Osteoblast (primary cell): ENCODE data around the gene ZNF76. TPM values are rescaled to one million over a fixed set of nuclear protein-coding genes. Genes with fewer than 3 reads are reported as not detected.
A peak's percentile ranks its signal among the peaks of the same experiment; 100 is the strongest.

Experiments
- DNase-seq: peaks from one replicate; pipeline ENCODE4 v3.0.0; 2011; ENCODE audit warnings: low spot score, mixed read lengths; ENCODE audit not compliant: insufficient read length; ENCODE audit errors: missing footprints
- H2AFZ ChIP-seq: 2 replicates; pipeline ENCODE4 v1.6.0; 2011; ENCODE audit warnings: mild to moderate bottlenecking, low read length
- H3K27ac ChIP-seq: 2 replicates; pipeline ENCODE4 v1.5.1; 2011; ENCODE audit warnings: mild to moderate bottlenecking, low read depth, low read length, moderate library complexity
- H3K27me3 ChIP-seq: 2 replicates; pipeline ENCODE4 v1.6.0; 2012; ENCODE audit warnings: mild to moderate bottlenecking, control low read depth, inconsistent platforms, low read length, moderate library complexity; ENCODE audit not compliant: insufficient read depth
- H3K36me3 ChIP-seq: 2 replicates; pipeline ENCODE4 v1.5.1; 2011; ENCODE audit warnings: mild to moderate bottlenecking, low read length, control low read depth, moderate library complexity; ENCODE audit not compliant: insufficient read depth
- H3K4me1 ChIP-seq: 2 replicates; pipeline ENCODE4 v1.5.1; 2011; ENCODE audit warnings: mild to moderate bottlenecking, low read length, control low read depth, moderate library complexity; ENCODE audit not compliant: insufficient read depth
- H3K4me2 ChIP-seq: 2 replicates; pipeline ENCODE4 v1.6.0; 2011; ENCODE audit warnings: mild to moderate bottlenecking, low read length; ENCODE audit not compliant: insufficient read depth
- H3K4me3 ChIP-seq: fragments of 200-600 bp; sonication (generic); 3 replicates; pipeline ENCODE4 v1.5.1; 2012; ENCODE audit warnings: mild to moderate bottlenecking, low read length, inconsistent platforms; ENCODE audit not compliant: insufficient read depth
- H3K79me2 ChIP-seq: 2 replicates; pipeline ENCODE4 v1.6.0; 2012; ENCODE audit warnings: mild to moderate bottlenecking, low read length, control low read depth, inconsistent platforms; ENCODE audit not compliant: insufficient read depth
- H3K9me3 ChIP-seq: 2 replicates; pipeline ENCODE4 v1.5.1; 2011; ENCODE audit warnings: low read depth, low read length, control low read depth
- H4K20me1 ChIP-seq: 2 replicates; pipeline ENCODE4 v1.6.0; 2012; ENCODE audit warnings: mild to moderate bottlenecking, low read length, control low read depth; ENCODE audit not compliant: insufficient read depth
- total RNA-seq: library from RNA; depleted of rRNA; stranded (reverse); fragments of >200 nt; gene quantifications from 2 replicates; pipeline ENCODE4 v1.2.3, GENCODE V29; 2012
- TF ChIP-seq, protein P1 (sequence below): IDR thresholded peaks from 2 replicates; pipeline ENCODE4 v1.5.1; 2011; ENCODE audit warnings: mild to moderate bottlenecking, low read depth, low read length, moderate library complexity; ENCODE audit errors: extremely low read depth

The ZNF76 gene
- total RNA-seq, 1 donor, result 19.9 TPM

DNA sequence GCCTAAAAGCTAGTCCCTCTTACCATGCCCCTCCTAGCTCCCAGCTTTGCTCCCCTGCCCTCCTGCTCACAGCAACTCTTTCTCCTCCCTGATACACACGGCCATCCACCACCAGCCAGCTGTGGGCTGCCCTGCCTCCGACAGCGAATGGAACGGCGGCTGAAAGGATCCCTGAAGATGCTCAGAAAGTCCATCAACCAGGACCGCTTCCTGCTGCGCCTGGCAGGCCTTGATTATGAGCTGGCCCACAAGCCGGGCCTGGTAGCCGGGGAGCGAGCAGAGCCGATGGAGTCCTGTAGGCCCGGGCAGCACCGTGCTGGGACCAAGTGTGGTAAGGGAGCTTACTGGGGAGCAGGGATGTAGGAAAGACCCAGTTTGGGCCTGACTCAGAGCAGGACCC is 16.6 kb upstream of the ZNF76 start:
- peaks cover 21% of the 10 kb centered on the region for H3K79me2 ChIP-seq
- H3K4me1 ChIP-seq, result peaks cover 6% of the 10 kb centered on the region
- no peak for DNase-seq
- H3K4me2 ChIP-seq, result no peak overlapping the region
- H3K27me3 ChIP-seq, result no peaks in the 10 kb centered on the region
- no peaks in the 10 kb centered on the region for H3K9me3 ChIP-seq
- no peak overlapping the region for H3K27ac ChIP-seq
- no peak overlapping the region for H3K4me3 ChIP-seq
- TF ChIP-seq, protein P1, sequence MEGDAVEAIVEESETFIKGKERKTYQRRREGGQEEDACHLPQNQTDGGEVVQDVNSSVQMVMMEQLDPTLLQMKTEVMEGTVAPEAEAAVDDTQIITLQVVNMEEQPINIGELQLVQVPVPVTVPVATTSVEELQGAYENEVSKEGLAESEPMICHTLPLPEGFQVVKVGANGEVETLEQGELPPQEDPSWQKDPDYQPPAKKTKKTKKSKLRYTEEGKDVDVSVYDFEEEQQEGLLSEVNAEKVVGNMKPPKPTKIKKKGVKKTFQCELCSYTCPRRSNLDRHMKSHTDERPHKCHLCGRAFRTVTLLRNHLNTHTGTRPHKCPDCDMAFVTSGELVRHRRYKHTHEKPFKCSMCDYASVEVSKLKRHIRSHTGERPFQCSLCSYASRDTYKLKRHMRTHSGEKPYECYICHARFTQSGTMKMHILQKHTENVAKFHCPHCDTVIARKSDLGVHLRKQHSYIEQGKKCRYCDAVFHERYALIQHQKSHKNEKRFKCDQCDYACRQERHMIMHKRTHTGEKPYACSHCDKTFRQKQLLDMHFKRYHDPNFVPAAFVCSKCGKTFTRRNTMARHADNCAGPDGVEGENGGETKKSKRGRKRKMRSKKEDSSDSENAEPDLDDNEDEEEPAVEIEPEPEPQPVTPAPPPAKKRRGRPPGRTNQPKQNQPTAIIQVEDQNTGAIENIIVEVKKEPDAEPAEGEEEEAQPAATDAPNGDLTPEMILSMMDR, result no peak
- H2AFZ ChIP-seq, result no peak overlapping the region
- H4K20me1 ChIP-seq, result peaks cover 20% of the 10 kb centered on the region
- H3K36me3 ChIP-seq, result peaks cover 95% of the 10 kb centered on the region

DNA sequence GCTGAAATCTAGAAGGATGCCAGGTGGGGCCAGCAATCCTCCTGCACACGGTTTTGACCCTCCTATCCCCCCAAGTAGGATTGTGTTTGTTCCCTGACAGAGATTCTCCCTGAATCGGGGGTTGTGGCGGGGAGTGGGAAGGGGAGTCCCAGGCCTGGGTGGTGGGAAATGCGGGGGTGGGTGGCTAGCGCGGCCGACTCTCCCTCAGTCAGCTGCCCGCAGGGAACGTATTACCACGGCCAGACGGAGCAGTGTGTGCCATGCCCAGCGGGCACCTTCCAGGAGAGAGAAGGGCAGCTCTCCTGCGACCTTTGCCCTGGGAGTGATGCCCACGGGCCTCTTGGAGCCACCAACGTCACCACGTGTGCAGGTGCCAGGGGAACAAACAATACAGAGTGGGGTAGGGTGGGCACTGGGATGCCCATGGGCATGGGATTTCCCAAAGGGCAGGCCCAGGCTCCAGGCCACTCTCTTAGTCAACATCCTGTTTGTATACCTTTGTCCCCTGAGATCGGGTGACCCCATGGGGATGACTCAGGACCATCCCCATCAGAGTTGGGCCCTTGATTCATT is 16.1 kb upstream of the ZNF76 start:
- Histone ChIP-seq H2AFZ (no peak overlapping the region), H3K4me1 (peaks cover 4% of the 10 kb centered on the region), H3K4me3 (no peak overlapping the region), H3K36me3 (peaks cover 94% of the 10 kb centered on the region), H4K20me1 (peaks cover 15% of the 10 kb centered on the region), H3K27ac (no peak overlapping the region), H3K79me2 (peaks cover 16% of the 10 kb centered on the region), H3K4me2 (no peak overlapping the region), H3K9me3 (no peaks in the 10 kb centered on the region), H3K27me3 (no peaks in the 10 kb centered on the region)
- TF ChIP-seq, protein P1, result no peak
- no peak for DNase-seq

DNA sequence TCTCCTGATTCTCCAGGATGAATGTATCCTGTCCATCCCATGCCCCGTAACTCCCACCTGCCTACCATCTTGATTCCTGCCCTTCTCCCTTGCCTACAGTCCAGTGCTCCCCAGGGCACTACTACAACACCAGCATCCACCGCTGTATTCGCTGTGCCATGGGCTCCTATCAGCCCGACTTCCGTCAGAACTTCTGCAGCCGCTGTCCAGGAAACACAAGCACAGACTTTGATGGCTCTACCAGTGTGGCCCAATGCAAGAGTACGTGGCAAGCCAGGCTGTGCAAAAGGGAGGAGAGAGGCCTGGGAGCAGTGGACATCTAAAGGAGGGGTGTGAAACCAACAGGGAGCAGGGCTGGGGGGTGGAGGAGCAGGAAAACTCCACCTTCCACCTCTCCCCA is 15.0 kb upstream of the ZNF76 start:
- Histone ChIP-seq H3K4me1 (no peaks in the 10 kb centered on the region), H3K27ac (no peak overlapping the region), H3K27me3 (no peaks in the 10 kb centered on the region), H3K36me3 (peaks cover 96% of the 10 kb centered on the region), H4K20me1 (peaks cover 14% of the 10 kb centered on the region), H2AFZ (no peak overlapping the region), H3K79me2 (peaks cover 16% of the 10 kb centered on the region), H3K4me2 (no peak overlapping the region), H3K4me3 (no peak overlapping the region), H3K9me3 (no peaks in the 10 kb centered on the region)
- no peak for DNase-seq
- TF ChIP-seq, protein P1, result no peak

DNA sequence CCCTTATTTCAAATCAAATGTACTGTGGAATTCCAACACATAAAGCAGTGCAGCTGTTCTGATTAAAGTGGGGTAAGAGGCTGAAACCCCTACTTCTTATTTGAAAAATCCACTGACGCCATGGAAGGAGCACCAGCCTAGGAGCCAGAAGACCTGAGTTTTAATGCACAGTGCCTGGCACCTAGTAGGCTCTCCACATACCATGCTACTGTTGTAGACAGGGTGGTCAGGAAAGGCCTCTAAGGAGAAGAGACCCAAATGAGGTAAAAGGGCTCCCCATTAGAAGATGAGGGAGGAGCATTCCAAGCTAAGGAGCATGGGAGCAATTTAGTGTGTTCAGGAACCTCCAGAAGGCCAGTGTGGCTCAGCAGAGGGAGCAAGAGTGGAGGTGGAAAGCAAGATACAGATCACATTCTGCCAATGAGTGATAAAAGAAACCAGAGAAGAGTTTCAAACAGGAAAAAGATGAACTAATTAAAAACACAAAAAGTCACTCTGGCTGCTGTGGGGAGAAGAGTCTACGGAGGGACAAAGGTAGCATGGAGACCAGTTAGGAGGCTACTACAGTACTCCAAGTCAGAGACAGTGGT is 11.8 kb upstream of the ZNF76 start:
- H3K9me3 ChIP-seq, result no peaks in the 10 kb centered on the region
- DNase-seq, result no peak
- no peaks in the 10 kb centered on the region for H3K27me3 ChIP-seq
- peaks cover 93% of the 10 kb centered on the region for H3K36me3 ChIP-seq
- TF ChIP-seq, protein P1, result peak; percentile 9
- no peak overlapping the region for H3K27ac ChIP-seq
- H3K79me2 ChIP-seq, result peaks cover 3% of the 10 kb centered on the region
- H4K20me1 ChIP-seq, result peaks cover 3% of the 10 kb centered on the region
- H3K4me1 ChIP-seq, result no peaks in the 10 kb centered on the region
- H3K4me2 ChIP-seq, result no peak overlapping the region
- H2AFZ ChIP-seq, result no peak overlapping the region
- H3K4me3 ChIP-seq, result no peak overlapping the region
